HG02970 (cell line): ENCODE measurements around the gene TNKS2.
A peak's percentile ranks its signal among the peaks of the same experiment; 100 is the strongest.

ENCODE experiments used
- ATAC-seq: cut with Tn5 transposase; IDR thresholded peaks from one replicate; pipeline ENCODE4 v1.9.1; 2021; ENCODE audit warnings: mild to moderate bottlenecking, moderate library complexity, moderate number of reproducible peaks; ENCODE audit not compliant: unreplicated experiment, low FRiP score

The TNKS2 gene

DNA sequence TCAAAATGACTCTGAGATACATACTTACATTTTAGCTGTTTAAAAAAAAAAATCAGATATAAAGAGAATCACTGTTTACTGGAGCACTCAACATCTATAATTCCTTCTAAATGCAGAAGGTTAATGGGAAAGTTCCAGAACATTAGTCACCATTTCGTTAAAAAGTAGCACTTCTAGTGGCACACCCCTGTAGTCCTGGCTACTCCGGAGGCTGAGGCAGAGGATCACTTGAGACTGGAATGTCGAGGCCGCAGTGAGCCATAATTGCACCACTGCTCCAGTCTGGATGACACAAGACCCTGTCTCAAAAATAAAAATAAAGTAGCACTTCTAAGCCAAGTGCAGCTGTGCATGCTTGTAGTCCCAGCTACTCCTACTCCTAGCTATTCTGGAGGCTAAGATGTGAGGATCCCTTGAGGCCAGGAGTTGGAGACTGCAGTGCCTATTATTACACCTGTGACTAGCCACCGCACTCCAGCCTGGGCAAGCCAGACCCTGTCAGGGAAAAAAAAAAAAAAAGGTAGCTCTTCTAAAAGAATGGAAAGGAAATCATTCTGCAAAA lies 108.9 kb downstream of the TNKS2 start:
- no peak for ATAC-seq

DNA sequence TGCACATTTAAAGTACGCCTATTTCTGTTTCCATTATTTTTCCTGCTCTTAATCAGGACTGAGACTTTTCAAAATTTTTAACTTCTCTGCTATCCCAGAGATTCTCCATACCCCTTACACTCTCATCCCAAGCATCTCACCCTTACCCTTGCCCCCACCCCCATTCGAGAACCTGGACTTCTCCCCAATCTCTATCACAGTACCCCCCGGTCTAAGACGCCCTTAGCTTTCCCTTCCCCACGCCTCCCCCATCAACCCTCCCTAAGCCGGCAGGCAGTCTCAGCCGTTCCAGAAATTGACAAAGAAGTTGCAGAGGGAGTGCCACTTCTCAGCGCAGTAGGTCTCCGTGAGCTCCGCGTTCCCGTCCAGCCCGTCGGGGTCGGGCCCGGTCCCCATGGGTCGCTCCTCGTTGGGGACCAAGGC lies 109.7 kb downstream of the TNKS2 start:
- ATAC-seq, result no peak

DNA sequence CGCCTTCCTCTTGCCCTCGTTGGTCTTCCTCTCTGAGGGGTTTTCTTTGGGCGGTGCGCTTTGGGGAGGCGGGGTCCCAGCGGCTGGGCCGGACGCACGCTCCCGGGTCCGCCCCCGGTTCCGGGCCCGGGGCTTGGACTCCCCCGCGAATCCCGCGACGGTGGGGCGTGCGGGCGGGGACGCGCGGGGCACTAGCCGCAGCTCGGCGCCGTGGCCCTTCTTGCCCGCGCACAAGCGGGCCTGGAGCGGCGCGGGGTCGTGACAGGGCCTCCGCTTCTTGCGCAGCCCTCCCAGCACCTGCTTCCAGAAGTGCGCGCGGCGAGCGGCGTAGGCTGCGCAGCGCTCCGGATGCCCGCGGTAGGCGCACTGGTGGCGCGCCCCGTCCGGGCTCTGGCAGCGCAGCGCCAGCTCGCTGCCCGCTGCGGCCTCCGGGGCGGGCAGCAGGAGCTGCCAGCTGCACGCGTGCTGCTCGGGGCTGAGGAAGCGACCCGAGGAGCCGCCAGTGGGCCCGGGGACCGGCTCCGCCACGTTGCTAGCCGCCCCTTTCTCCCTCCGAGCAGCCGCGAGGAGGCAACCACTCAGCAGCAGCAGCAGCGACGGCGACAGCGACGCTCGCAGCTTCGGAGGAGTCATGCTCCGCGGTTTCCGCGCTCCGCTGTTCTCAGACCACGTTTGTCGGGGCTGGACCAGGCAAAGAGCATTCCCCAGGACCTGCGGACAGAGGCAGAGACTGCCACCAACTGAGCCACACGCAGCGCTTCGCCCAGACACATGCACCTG lies 110.3 kb downstream of the TNKS2 start:
- ATAC-seq, result peak; percentile 77

DNA sequence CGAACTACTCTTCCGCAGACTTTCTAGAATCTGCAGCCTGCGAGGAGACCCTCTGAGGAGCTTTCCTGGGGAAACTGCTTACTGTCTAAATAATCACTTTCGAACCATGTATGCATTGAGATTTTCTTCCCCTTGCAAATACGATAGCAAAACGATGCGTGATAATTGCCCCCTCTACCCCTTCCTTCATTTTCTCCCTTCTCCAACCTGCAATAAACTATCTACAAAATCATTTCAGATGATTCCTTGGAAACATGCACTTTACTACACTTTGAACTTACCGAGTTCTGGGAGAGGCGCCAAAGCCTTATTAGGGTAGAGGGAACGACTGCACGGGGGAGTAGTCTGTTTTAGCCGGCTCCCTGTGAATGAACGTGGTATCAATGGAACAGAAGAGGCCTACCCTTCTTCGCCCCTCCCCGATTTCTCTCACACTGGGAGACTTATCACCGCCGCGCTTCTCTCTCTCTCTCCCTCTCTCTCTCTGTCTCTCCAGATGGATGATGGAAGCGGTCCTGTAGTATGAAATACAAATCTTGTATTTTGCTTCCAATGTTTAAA lies 111.0 kb downstream of the TNKS2 start, which contains the start of gene FGFBP3:
FGFBP3 (minus strand) TSS at position 370 of the 561 bp plus-strand sequence. CDS start 517 bp downstream, outside the sequence.
- ATAC-seq, result no peak

DNA sequence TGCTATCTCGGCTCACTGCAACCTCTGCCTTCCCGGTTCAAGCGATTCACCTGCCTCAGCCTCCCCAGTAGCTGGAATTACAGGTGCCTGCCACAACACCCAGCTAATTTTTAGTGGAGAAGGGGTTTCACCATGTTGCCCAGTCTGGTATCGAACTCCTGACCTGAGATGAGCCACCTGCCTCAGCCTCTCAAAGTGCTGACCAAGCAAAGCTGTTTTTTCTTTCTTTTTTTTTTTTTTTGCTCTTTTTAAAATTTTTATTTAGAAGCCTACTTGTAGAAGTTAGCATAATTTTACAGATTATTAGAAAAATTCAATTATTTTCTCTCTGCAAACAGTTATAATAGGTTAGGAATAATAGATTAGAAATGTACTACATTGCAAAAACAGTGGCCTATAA lies 112.2 kb downstream of the TNKS2 start:
- ATAC-seq, result no peak
